Activated CD4-positive, alpha-beta T cell treated with anti-CD3 and anti-CD28 coated beads for 24 hours (primary cell): Measurements from ENCODE around the gene NAA25.
"Not testable (repeated sequence)": the region's sequence is repeated elsewhere in the genome, so short reads cannot be mapped to it uniquely, and the experiment has no call there.

Source experiments
- DNase-seq, 2 donors: peaks; one replicate each; pipeline ENCODE4 v3.0.0-alpha.2; 2020; ENCODE audit warnings: low read depth in 2 of 2

The NAA25 gene

DNA sequence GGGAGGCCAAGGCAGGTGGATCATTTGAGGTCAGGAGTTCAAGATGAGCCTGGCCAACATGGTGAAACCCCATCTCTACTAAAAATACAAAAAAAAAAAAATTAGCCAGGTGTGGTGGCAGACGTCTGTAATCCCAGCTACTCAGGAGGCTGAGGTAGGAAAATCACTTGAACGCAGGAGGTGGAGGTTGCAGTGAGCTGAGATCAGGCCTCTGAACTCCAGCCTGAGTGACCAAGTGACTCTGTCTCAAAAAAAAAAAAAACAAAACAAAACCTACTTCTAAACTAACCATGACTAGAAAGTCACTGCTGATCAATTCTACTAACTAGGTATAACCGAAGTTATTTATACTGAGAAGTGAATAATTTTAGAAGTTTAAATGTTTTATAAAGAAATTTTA is 99.0 kb downstream of the NAA25 start:
- DNase-seq = not testable (repeated sequence)

DNA sequence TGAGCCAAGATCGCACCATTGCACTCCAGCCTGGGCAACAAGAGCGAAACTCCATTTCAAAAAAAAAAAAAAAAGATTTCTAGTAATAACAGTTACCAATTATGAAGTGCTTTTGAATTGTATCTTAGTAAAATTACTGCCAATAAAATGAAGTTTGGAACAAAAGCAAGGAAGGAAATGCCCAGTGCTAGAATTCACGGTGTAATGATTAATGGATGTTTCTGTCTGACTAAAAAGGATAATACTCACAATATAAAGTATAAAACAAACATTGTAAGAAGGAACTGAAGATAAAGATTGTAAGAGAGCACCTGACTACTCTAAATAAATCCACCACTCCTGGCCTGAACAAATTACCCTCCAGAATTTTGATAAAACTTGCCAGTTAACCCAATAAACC is 99.7 kb downstream of the NAA25 start:
- DNase-seq = no peak

- no peak for DNase-seq
Measured at GRCh38 chr12:112007945-112008344, 100.6 kb downstream of the NAA25 start.

GRCh38 chr12:112005419-112006395 is 102.9 kb downstream of the NAA25 start:
- no peak for DNase-seq

GRCh38 chr12:112004041-112004440 is 104.5 kb downstream of the NAA25 start:
- DNase-seq = no peak

GRCh38 chr12:112001576-112001975 is 107.0 kb downstream of the NAA25 start:
- DNase-seq = no peak

GRCh38 chr12:112000820-112001219 is 107.8 kb downstream of the NAA25 start:
- DNase-seq = no peak

DNA sequence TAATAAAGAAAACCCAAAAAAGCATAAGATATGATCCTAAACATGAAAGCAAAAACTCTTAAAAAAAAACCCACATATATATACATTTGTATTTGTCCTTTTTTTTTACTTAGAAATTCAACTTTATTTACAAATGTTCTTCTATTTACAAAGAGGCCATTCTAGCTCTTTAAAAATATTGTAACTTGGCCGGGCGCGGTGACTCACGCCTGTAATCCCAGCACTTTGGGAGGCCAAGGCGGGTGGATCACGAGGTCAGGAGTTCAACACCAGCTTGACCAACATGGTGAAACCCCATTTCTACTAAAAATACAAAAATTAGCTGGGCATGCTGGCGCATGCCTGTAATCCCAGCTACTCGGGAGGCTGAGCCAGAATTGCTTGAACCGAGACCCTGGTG is 109.5 kb downstream of the NAA25 start:
- not testable (repeated sequence) for DNase-seq

GRCh38 chr12:111998015-111998414 is 110.6 kb downstream of the NAA25 start:
- DNase-seq = no peak

DNA sequence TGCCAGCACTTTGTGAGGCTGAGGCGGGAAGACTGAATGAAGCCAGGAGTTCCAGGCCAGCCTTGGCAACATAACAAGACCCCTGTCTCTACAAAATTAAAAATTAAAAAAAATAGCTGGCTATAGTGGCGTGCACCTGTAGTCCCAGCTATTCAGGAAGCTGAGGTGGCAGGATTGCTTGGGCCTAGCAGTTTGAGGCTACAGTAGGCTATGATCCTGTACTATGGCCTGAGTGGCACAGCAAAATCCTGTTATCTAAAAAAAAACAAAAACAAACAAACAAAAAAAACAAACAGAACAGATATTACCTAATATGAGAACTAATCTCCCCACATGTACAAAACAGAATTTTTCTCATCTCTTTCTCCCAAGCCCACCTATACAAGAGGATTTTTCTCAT is 111.3 kb downstream of the NAA25 start:
- DNase-seq = no peak

GRCh38 chr12:111995782-111996480 is 112.7 kb downstream of the NAA25 start:
- no peak for DNase-seq

GRCh38 chr12:111994211-111995111 is 114.1 kb downstream of the NAA25 start:
- not testable (repeated sequence) for DNase-seq

DNA sequence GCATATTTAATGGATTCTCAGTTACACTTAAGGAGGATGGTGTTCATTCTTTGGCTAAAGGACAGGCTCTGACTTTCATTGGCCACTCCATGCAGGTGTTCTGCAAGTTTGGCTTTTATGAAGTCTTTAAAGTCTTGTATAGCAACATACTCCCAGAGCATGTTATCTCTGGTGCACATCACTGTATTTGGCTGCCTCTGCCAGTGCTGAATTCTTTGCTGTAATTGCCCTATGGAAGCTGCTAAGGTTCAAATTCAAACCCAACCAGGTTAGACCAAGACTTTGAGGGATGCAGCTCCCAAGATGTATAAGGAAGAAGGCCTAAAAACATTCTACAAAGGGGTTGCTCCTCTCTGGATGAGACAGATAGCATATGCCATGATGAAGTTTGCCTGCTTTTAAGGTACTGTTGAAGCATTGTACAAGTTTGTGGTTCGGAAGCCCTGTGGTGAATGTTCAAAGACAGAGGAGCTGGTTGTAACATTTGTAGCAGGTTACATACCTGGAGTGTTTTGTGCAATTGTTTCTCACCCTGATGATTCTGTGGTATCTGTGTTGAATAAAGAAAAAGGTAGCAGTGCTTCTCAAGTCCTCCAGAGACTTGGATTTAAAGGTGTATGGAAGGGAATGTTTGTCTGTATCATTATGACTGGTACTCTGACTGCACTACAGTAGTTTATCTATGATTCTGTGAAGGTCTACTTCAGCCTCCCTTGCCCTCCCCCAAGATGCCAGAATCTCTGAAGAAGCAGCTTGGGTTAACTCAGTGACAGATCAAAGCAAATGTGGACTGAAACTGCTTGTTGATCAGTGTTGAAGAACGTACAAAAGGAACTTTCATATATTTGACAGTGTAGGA is 115.1 kb downstream of the NAA25 start:
- no peak for DNase-seq

GRCh38 chr12:111992464-111992863 is 116.1 kb downstream of the NAA25 start:
- no peak for DNase-seq

GRCh38 chr12:111991946-111992345 is 116.6 kb downstream of the NAA25 start:
- no peak for DNase-seq

DNA sequence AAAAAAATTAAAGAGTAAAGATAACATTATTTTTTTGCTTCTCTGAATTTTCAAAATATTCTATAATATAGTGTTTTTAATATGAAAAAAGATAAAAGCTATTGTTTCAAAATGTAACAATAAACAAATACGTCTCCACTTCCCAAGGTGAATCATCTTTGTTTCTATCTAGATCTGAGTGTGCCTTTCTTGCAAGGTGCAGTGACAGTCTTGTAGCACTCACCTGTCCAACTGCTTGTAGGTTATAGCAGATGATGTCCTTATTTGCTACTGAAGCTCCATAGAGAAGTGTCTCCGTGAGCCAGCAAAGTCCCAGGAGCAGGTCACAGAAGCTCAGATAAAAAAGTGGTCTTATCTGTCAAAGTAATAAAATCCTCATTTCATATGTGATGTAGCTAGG is 117.0 kb downstream of the NAA25 start:
- no peak for DNase-seq

DNA sequence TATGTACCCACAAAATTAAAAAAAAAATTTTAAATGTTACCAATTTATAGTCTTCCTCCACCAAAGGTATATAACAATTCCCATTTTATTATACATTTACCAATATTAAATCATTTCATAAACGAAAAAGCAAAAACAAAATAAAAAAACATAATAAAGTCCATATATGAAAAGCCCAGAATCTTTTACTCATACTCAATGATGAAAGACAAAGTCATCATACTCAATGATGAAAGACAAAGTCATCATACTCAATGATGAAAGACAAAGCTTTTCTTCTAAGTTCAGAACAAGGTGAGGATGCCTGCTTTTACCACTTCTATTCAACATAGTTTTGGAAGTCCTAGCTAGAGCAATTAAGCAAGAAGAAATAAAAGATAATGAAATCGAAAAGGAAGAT is 123.8 kb downstream of the NAA25 start:
- no peak for DNase-seq

DNA sequence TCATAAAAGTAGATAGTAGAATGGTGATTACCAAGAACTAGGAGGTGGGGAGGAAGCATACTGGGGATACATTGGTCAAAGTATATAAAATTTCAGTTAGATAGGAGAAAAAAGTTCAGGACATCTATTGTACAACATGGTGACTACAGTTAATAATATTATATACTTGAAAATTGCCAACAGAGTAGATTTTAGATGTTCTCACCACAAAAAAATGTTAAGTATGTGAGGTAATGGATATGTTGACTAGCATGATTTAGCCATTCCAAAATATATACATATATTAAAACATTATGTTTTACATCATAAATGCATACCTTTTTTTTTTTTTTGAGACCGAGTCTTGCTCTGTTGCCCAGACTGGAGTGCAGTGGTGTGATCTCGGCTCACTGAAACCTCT is 126.6 kb downstream of the NAA25 start:
- DNase-seq = no peak

DNA sequence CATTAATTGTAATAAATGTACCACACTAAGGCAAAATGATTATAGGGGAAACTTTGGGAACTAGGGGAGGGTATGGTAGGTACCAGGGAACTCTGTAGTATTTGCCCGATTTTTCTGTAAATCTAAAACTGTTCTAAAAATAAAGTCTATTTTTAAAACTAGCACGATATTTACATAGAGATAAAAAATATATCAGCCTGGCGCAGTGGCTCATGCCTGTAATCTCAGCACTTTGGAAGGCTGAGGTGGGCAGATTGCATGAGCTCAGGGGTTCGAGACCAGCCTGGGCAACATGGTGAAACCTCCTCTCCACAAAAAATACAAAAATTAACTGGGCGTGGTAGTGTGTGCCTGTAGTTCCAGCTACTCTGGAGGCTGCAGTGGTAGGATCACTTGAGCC is 128.0 kb downstream of the NAA25 start:
- DNase-seq = no peak

- DNase-seq = no peak
Measured at GRCh38 chr12:111978545-111978944, 130.0 kb downstream of the NAA25 start.

DNA sequence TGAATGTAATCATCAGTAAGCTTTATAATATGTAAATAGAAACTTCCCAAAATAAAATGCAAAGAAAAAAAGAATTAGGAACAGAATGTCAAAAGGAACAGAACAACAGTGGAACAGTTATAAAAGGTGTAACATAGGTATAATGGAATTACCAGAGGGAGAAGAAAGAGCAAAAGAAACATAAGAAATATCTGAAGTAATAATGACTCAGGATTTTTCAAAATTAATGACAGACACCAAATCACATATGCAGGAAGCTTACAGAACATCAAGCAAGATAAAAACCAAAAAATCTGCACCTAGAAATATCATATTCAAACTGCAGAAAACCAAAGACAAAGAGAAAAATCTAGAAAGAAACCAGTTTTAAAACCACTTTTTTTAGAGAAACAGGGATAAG is 131.7 kb downstream of the NAA25 start:
- DNase-seq = no peak
